Hepatocyte (in vitro differentiated cells): Measurements from ENCODE around the gene GNPTAB.

Experiments used
- CTCF ChIP-seq: fragments of 200-600 bp; sonication (generic); IDR thresholded peaks from 2 replicates; pipeline ENCODE4 v1.5.1; 2016; ENCODE audit warnings: antibody characterized with exemption, mild to moderate bottlenecking; ENCODE audit not compliant: poor library complexity
- EZH2 ChIP-seq: fragments of 200-600 bp; sonication (generic); IDR thresholded peaks from 2 replicates; pipeline ENCODE4 v1.6.1; 2016; ENCODE audit warnings: antibody characterized with exemption, mild to moderate bottlenecking, borderline replicate concordance

- TF ChIP-seq EZH2 = no peak
- no peak for TF ChIP-seq CTCF
Observed at GRCh38 chr12:101824831-101825230, 5.9 kb downstream of the GNPTAB start.
